NCI-H1105 treated with DMSO at 0.1 percent for 48 hours (cell line): ENCODE measurements around the gene GLCCI1.

Source experiments
- DNase-seq: peaks from one replicate; lab custom pipeline; 2025; lab: John Stamatoyannopoulos, UW

Gene GLCCI1

DNA sequence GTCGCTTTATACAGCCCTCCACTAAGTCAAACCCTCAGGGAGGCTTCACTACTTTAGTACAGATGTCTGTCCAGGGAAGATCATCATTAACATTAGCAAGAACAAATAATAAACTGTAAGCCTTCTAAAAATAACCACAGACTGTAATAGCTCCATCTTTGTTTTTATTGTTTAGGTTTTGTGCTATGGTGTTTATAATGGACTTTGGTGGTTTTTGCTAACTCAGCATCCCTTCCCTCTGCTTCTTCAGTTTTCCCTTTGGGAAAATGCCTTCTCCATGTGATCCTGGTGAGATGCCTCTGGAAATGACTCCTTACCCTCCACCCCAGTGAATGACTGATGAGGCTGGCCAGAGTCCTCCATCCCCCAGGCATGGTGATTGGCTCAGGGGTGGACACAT lies 162.1 kb downstream of the GLCCI1 start:
- no peak for DNase-seq

DNA sequence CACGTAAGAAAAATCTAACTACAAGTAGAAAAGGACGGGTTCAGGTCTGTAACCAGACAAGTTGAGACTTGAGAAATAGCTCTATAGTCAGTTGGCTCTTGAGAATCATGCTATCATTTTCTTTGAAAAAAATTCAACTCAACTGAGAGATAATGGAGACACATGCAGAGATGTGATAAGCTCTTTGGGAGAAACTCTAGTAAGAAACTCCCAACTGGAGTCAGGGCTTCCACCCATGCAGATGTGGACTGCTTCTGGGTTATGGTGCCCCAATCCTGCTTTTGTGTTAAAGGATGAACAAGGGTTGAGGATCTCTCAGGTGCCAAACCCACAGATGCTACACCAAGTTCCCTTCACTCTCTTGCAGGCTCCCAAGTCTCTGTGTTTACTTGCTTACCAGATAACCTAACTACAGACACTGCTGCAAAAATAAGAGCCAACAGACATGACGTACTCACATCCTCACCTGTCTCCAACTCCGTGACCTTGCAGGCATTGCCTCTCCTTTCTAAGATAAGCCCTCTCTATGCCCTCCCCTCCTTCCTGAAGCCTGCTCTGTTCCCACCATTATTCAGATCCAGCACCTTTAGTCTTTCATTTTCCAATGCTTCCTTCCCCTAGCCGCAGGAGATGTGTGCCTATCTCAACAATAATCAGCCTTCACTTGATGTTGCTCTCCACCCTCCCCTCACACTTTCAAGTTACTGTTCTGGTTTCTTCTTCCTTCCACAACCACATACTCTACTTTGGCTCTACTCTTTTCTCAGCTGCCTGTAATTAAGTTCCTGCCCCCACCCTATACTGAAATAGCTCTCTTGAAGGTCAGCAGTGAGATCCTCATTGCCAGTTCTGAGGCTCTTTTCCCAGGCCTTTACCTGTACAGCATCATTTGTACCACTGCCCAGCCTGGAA lies 163.4 kb downstream of the GLCCI1 start:
- no peak for DNase-seq

DNA sequence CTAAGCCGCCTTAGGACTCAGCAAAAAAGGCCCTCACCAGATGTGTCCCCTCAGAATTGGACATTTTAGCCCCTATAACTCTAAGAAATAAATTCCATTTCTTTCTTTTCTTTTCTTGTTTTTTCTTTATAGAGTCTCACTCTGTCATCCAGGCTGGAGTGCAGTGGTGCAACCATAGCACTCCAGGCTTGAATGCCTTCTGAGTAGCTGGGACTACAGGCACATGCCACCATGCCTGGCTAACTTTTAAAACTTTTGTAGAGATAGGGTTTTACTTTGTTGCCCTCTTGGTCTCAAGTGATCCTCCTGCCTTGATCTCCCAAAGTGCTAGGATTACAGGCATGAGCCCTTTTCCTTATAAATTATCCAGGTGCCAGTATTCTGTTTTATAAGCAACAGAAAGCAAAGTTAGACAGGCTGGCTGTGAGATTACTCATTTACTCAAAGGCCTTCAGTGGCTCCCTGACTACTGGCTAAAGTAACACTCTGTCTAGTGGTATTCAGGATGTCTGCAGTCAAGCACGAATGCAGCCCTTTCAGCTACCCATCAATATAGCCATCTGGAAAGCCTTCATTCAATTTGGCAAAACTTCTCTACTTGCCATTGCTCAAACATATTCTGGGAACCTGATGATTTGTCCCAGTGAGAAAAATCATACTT lies 164.7 kb downstream of the GLCCI1 start:
- DNase-seq: no peak

DNA sequence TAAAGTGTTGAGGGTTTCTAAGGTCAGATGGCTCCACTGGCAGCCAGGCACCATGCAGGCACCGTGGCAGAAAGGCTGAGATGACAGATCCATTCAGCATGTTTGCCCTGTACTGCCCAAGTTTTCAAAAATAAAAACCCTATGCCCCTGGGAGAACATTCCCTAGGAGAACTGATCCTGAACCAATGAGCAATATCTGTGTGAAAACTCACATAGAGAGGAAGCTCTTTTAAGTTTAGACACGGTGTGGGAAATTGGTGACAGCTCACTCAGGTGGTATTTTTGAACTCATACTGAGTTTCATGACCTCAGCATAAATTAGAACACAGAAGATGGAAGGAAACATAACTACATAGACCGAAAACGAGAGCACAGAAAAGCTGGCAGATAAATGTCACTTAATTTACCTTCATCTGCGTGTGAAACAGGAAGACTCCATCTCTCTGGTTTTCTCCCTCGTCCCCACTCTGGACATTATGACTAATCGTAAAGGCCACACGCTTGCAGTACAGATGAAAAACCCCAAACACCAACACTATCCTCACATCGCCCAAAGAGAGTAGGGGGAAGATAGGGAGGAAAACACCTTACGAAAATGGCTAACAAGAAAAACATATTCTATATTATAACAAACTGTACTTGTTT lies 165.6 kb downstream of the GLCCI1 start:
- no peak for DNase-seq

DNA sequence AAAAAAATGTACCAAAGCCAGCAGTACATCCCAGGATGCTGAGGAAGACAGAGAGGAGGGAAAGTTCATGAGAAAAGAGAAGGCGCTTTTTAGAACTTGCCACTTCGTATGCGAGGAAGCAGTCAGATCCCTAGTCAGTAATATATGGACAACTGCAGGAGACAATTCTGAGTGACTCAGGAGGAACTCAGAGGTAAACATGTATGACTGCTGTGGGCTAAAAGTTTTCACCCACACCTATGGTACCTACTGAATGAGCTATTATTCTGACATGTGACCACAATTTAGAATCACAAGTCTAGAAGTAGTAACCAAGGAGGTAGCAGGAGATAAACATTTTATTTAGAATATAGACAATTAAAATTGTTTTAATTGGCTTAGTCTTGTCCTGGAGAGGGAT lies 166.8 kb downstream of the GLCCI1 start:
- DNase-seq: no peak

DNA sequence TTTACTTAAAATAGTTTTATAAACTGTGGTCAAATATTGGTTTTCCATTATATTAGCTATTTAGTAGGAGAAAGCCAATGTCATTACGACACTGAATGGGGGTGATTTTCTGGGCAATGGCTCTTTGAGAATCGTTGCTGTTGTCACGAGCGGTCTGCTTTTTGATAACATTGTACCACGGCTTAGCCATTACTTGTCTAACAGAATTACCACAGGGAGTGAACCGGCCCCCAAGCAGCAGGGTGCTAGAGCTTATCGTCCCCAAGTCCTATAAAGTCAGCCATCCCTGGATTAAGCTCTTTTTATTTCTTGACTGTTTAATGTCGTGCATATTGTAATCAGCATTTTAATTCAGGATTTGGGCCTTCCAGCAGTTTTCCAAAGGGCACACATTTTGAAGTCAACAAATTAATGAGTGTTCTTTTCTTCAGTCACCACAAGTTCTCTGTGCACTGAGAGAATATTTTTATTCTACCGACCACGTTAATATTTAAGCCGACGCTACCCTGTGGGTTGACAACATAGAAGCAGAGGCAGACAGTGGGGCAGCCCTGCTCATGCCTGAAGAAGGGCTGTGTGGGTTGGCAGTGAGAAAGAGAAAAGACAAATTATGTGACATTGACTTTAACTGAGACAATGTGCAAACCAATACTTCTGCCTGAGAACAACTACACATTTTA lies 167.6 kb downstream of the GLCCI1 start:
- no peak for DNase-seq
